Neural cell (in vitro differentiated cells): Measurements from ENCODE around the gene DPYD. TPM values are rescaled to one million over a fixed set of nuclear protein-coding genes. Genes with fewer than 3 reads are reported as not detected.

Source experiments
- H2AFZ ChIP-seq: fragments of 200-600, 300-800 bp; sonication (generic), shearing (Covaris generic); 2 replicates; pipeline ENCODE4 v1.6.0; 2014; ENCODE audit warnings: low read depth, mild to moderate bottlenecking, antibody characterized with exemption, low read length, moderate library complexity
- H3F3A ChIP-seq: fragments of 200-600 bp; shearing (Covaris generic); 2 replicates; pipeline ENCODE4 v1.6.1; 2016; ENCODE audit warnings: mild to moderate bottlenecking, moderate library complexity, mixed read lengths, antibody characterized with exemption, low read length; ENCODE audit not compliant: insufficient read depth, poor library complexity, severe bottlenecking
- H3K27ac ChIP-seq: fragments of 200-600, 300-800 bp; sonication (generic), shearing (Covaris generic); 2 replicates; pipeline ENCODE4 v1.5.1; 2014; ENCODE audit warnings: mild to moderate bottlenecking, low read length, moderate library complexity
- H3K27me3 ChIP-seq: fragments of 300-800, 200-600 bp; sonication (generic), shearing (Covaris generic); 2 replicates; pipeline ENCODE4 v1.6.0; 2014; ENCODE audit warnings: mild to moderate bottlenecking, low read depth, low read length, moderate library complexity; ENCODE audit not compliant: insufficient read depth
- H3K36me3 ChIP-seq: fragments of 300-800, 200-600 bp; sonication (generic), shearing (Covaris generic); 2 replicates; pipeline ENCODE4 v1.5.1; 2014; ENCODE audit warnings: mild to moderate bottlenecking, antibody characterized with exemption, low read length, moderate library complexity; ENCODE audit not compliant: insufficient read depth
- H3K4me2 ChIP-seq: fragments of 300-800, 200-600 bp; sonication (generic), shearing (Covaris generic); 2 replicates; pipeline ENCODE4 v1.6.0; 2014; ENCODE audit warnings: mild to moderate bottlenecking, low read length
- H3K4me3 ChIP-seq: fragments of 300-800, 200-600 bp; sonication (generic), shearing (Covaris generic); 2 replicates; pipeline ENCODE4 v1.5.1; 2014; ENCODE audit warnings: mild to moderate bottlenecking, low read length, moderate library complexity
- H3K79me2 ChIP-seq: fragments of 200-600 bp; shearing (Covaris generic); replicated peaks from 2 replicates; pipeline ENCODE4 v1.6.0; 2014; ENCODE audit warnings: mild to moderate bottlenecking, low read length, moderate library complexity; ENCODE audit not compliant: insufficient read depth
- H3K9ac ChIP-seq: fragments of 300-800, 200-600 bp; sonication (generic), shearing (Covaris generic); 2 replicates; pipeline ENCODE4 v1.6.1; 2016; ENCODE audit warnings: mild to moderate bottlenecking, low read length, mixed read lengths
- H3K9me2 ChIP-seq: fragments of 200-600 bp; shearing (Covaris generic); 2 replicates; pipeline ENCODE4 v1.6.1; 2016; ENCODE audit warnings: mild to moderate bottlenecking, low read length, mixed read lengths; ENCODE audit not compliant: insufficient read depth
- H3K9me3 ChIP-seq: fragments of 200-600, 300-800 bp; sonication (generic), shearing (Covaris generic); 2 replicates; pipeline ENCODE4 v1.6.1; 2016; ENCODE audit warnings: mild to moderate bottlenecking, mixed run types, low read length, moderate library complexity, mixed read lengths
- H4K20me1 ChIP-seq: fragments of 200-600 bp; shearing (Covaris generic); 2 replicates; pipeline ENCODE4 v1.6.1; 2016; ENCODE audit warnings: mild to moderate bottlenecking, mixed run types; ENCODE audit not compliant: insufficient read depth
- CTCF ChIP-seq: fragments of 450-650 bp; IDR thresholded peaks from 2 replicates; pipeline ENCODE4 v1.5.1; 2014; ENCODE audit warnings: antibody characterized with exemption, mild to moderate bottlenecking, moderate library complexity; ENCODE audit not compliant: poor library complexity, severe bottlenecking
- EP300 ChIP-seq: fragments of 450-650 bp; conservative IDR thresholded peaks from 2 replicates; pipeline ENCODE4 v1.6.1; 2014; ENCODE audit warnings: antibody characterized with exemption, mild to moderate bottlenecking, moderate library complexity; ENCODE audit not compliant: poor library complexity, severe bottlenecking
- EZH2 ChIP-seq: fragments of 200-600, 300-800 bp; shearing (Covaris generic), sonication (generic); IDR thresholded peaks from 2 replicates; pipeline ENCODE4 v1.6.1; 2014; ENCODE audit warnings: antibody characterized with exemption, low read length, borderline replicate concordance, mild to moderate bottlenecking; ENCODE audit not compliant: insufficient read depth, poor library complexity, severe bottlenecking
- MXI1 ChIP-seq: fragments of 450-650 bp; conservative IDR thresholded peaks from 2 replicates; pipeline ENCODE4 v1.6.1; 2014; ENCODE audit warnings: antibody characterized with exemption, mild to moderate bottlenecking; ENCODE audit not compliant: poor library complexity, severe bottlenecking
- POLR2AphosphoS5 ChIP-seq: IDR thresholded peaks from 2 replicates; pipeline ENCODE4 v1.6.1; 2012
- RAD21 ChIP-seq: fragments of 450-650 bp; conservative IDR thresholded peaks from 2 replicates; pipeline ENCODE4 v1.6.1; 2014; ENCODE audit warnings: antibody characterized with exemption, mild to moderate bottlenecking, moderate library complexity
- REST ChIP-seq: IDR thresholded peaks from 2 replicates; pipeline ENCODE4 v1.6.1; 2012; ENCODE audit warnings: borderline replicate concordance
- SMC3 ChIP-seq: fragments of 450-650 bp; conservative IDR thresholded peaks from 2 replicates; pipeline ENCODE4 v1.6.1; 2014; ENCODE audit warnings: antibody characterized with exemption, mild to moderate bottlenecking, moderate library complexity; ENCODE audit not compliant: poor library complexity
- TAF1 ChIP-seq: IDR thresholded peaks from 2 replicates; pipeline ENCODE4 v1.6.1; 2012; ENCODE audit warnings: low read depth
- polyA plus RNA-seq: library from polyadenylated mRNA; depleted of rRNA; stranded (reverse); fragments of >200 nt; gene quantifications from 2 replicates; pipeline ENCODE4 v1.2.3, GENCODE V29; 2014

Gene DPYD
- polyA plus RNA-seq, 1 donor from 2014 or later: 6.7 TPM

GRCh38 chr1:97660431-97661105, 260.3 kb downstream of the DPYD start:
- H3K27ac ChIP-seq: no peak overlapping the region
- no peak overlapping the region for H3K4me2 ChIP-seq
- H2AFZ ChIP-seq: no peak overlapping the region
- TF ChIP-seq EZH2 (no peak), MXI1 (no peak), EP300 (no peak), TAF1 (no peak)
- no peaks in the 10 kb centered on the region for H3K9me3 ChIP-seq
- H3K27me3 ChIP-seq: no peaks in the 10 kb centered on the region
- no peak overlapping the region for H3K4me3 ChIP-seq
- no peaks in the 10 kb centered on the region for H3F3A ChIP-seq
- H4K20me1 ChIP-seq: no peaks in the 10 kb centered on the region
- no peak overlapping the region for H3K9ac ChIP-seq
- H3K79me2 ChIP-seq: no peaks in the 10 kb centered on the region
- no peaks in the 10 kb centered on the region for H3K36me3 ChIP-seq
- no peaks in the 10 kb centered on the region for H3K9me2 ChIP-seq

GRCh38 chr1:97654876-97655585, 265.8 kb downstream of the DPYD start:
- Histone ChIP-seq H3K27me3 (no peaks in the 10 kb centered on the region), H3F3A (no peaks in the 10 kb centered on the region), H3K9me2 (no peaks in the 10 kb centered on the region), H3K79me2 (no peaks in the 10 kb centered on the region), H4K20me1 (no peaks in the 10 kb centered on the region), H3K9ac (no peak overlapping the region), H3K9me3 (no peaks in the 10 kb centered on the region), H3K4me3 (no peak overlapping the region), H2AFZ (no peak overlapping the region), H3K27ac (no peak overlapping the region), H3K4me2 (no peak overlapping the region), H3K36me3 (no peaks in the 10 kb centered on the region)
- TF ChIP-seq TAF1 (no peak), EZH2 (no peak), RAD21 (no peak), CTCF (no peak), EP300 (no peak), MXI1 (no peak), REST (no peak), POLR2AphosphoS5 (no peak), SMC3 (no peak)
